GM12874 (cell line): ENCODE measurements around the gene ATP2B3.

ENCODE experiments used
- TF ChIP-seq, protein P1 (sequence below): IDR thresholded peaks from 2 replicates; pipeline ENCODE4 v1.5.1; 2011; ENCODE audit warnings: low read depth, mild to moderate bottlenecking, control low read depth, low read length, moderate library complexity; ENCODE audit not compliant: insufficient read depth

The ATP2B3 gene

GRCh38 chrX:153598541-153599191, 81.2 kb downstream of the ATP2B3 start, which contains the start of gene CCNQ:
Gene CCNQ, minus strand, starts transcription at chrX:153599139. Its CDS starts 66 bp downstream, at chrX:153599073.
- TF ChIP-seq, protein P1, sequence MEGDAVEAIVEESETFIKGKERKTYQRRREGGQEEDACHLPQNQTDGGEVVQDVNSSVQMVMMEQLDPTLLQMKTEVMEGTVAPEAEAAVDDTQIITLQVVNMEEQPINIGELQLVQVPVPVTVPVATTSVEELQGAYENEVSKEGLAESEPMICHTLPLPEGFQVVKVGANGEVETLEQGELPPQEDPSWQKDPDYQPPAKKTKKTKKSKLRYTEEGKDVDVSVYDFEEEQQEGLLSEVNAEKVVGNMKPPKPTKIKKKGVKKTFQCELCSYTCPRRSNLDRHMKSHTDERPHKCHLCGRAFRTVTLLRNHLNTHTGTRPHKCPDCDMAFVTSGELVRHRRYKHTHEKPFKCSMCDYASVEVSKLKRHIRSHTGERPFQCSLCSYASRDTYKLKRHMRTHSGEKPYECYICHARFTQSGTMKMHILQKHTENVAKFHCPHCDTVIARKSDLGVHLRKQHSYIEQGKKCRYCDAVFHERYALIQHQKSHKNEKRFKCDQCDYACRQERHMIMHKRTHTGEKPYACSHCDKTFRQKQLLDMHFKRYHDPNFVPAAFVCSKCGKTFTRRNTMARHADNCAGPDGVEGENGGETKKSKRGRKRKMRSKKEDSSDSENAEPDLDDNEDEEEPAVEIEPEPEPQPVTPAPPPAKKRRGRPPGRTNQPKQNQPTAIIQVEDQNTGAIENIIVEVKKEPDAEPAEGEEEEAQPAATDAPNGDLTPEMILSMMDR, result no peak

DNA sequence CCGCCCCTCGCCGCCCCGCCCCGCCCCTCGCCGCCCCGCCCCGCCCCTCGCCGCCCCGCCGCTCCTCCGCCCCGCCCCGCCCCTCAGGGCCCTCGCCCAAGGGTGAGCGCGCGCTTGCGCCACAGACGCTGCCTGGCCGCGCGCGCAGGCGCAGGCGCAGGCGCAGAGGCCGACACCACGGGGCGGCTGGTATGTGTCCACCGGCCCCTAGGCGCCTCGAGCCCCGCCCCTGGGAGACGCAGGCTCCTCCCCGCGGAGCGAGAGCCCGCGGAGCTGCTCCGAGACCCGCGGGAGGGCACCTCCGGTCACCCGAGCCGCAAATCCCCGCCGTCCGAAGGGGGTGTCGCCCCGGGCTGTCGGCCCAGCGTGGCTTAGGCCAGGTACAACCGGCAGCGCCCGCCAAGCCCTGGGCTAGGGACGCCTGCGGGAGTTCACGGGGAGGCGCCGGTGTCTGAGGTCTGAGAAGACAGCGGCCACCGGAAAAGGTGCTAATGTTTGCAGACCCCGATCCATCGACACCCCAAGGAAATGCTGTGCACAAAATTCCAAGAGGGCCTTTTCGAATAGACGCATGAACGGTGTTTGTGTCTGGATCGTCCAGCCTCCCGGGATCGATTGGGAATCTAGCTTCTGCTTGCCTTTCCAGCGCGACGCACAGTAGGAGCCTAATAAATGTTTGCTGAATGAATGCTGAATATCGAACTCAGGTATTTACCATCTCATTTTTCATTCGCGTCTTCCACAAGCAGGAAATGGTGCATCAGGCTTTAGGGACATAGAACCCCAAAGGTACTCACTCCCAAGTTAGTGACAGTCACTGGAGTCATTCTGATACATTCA, 82.0 kb downstream of the ATP2B3 start:
- TF ChIP-seq, protein P1, result no peak

- TF ChIP-seq, protein P1, result no peak
These were observed 82.6 kb downstream of the ATP2B3 start for GRCh38 chrX:153600032-153600373.

DNA sequence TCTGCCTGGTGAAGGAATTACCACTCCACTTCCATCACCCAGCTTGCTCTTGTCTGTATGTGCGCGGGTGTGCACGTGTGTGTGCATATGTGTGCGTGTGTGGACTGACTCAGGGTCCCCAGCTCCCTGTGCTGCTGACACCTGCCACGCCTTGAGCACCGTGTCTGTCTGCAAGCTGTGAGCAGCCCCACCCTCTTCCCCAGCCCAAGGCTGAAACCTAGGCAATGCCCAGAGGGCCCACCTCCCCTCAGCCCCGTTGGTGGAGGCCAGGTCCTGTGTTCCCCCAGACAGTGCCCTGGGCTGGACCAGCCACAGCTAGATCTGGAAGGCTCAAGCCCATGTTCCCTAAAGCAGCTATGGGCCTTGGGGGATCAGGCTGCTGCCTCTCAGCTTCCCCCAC, 83.5 kb downstream of the ATP2B3 start:
- TF ChIP-seq, protein P1, result no peak

DNA sequence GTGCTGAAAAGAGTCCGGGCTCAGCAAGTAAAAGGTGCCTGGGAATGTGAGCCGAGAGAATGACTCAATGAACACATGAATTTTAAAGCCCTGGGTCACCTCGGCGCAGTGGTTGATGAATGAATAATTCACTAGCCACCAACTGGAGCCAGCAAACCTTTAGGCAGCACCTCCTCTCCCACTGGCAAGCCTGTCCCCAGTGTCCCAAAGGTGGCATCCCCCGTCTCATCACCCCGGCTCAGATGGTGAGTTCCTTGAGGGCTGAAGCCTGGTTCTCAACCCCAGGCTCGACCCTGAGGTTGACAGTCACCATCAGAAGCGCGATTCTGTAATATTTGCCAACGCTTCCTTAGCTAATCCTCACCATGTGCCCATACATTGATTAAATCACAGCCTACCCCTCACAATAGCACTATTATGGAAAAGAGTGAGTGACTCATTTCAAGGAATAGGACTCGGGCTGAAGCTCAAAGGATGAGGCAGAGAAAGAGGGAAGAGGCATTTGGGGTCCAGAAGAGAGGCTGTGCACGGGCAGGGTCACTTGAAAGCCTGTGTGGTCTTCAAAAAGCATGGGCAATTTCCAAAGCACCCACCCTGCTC, 84.2 kb downstream of the ATP2B3 start:
- TF ChIP-seq, protein P1, result no peak

GRCh38 chrX:153602601-153603000, 85.2 kb downstream of the ATP2B3 start:
- TF ChIP-seq, protein P1, result no peak

GRCh38 chrX:153603131-153603656, 85.8 kb downstream of the ATP2B3 start:
- TF ChIP-seq, protein P1, result no peak
